Natural killer cell (primary cell): ENCODE data around the gene PPP1CB. TPM values are rescaled to one million over a fixed set of nuclear protein-coding genes. Genes with fewer than 3 reads are reported as not detected.
A peak's percentile ranks its signal among the peaks of the same experiment; 100 is the strongest.

ENCODE experiments used
- ATAC-seq, 3 donors: fragments of 150-1000 bp in 2 of 3; fragments of 200-7000 bp in 1 of 3; cut with Tn5 transposase; 1 replicate in 1 of 3; 2 replicates in 2 of 3; pipeline ENCODE4 v1.10.0; 2021; ENCODE audit warnings: mild to moderate bottlenecking in 2 of 3, moderate library complexity in 2 of 3
- DNase-seq, 2 donors: peaks; one replicate each; pipeline versions ENCODE4 v3.0.0 to v3.0.0-alpha.2; 2013 to 2021; ENCODE audit warnings: mixed read lengths in 1 of 2
- H3K27ac ChIP-seq: one replicate; pipeline ENCODE4 v1.5.1; 2013; ENCODE audit warnings: mild to moderate bottlenecking, low read length
- H3K27me3 ChIP-seq: one replicate; pipeline ENCODE4 v1.6.1; 2013; ENCODE audit warnings: low read length; ENCODE audit not compliant: control insufficient read depth, insufficient read depth
- H3K36me3 ChIP-seq: one replicate; pipeline ENCODE4 v1.6.1; 2013; ENCODE audit warnings: low read length; ENCODE audit not compliant: control insufficient read depth, insufficient read depth
- H3K4me1 ChIP-seq: one replicate; pipeline ENCODE4 v1.6.1; 2013; ENCODE audit warnings: low read length; ENCODE audit not compliant: control insufficient read depth, insufficient read depth
- H3K4me3 ChIP-seq: one replicate; pipeline ENCODE4 v1.5.1; 2013; ENCODE audit warnings: low read length
- H3K9me3 ChIP-seq: one replicate; pipeline ENCODE4 v1.6.1; 2013; ENCODE audit warnings: low read length; ENCODE audit not compliant: control insufficient read depth, insufficient read depth
- H3K27ac Mint-ChIP-seq, 2 donors: one replicate each; pipeline ENCODE4 v1.8.0; 2022; ENCODE audit warnings: mild to moderate bottlenecking in 2 of 2, mixed read lengths in 2 of 2, moderate library complexity in 1 of 2
- H3K27me3 Mint-ChIP-seq, 2 donors: one replicate each; pipeline ENCODE4 v1.8.0; 2022; ENCODE audit warnings: low read depth in 2 of 2, mixed read lengths in 2 of 2
- H3K36me3 Mint-ChIP-seq: one replicate; pipeline ENCODE4 v1.8.0; 2022; ENCODE audit warnings: mixed read lengths
- H3K4me1 Mint-ChIP-seq, 2 donors: one replicate each; pipeline ENCODE4 v1.8.0; 2022; ENCODE audit warnings: mixed read lengths in 2 of 2
- H3K4me3 Mint-ChIP-seq: one replicate; pipeline ENCODE4 v1.8.0; 2022; ENCODE audit warnings: mild to moderate bottlenecking, moderate library complexity, mixed read lengths
- H3K9me3 Mint-ChIP-seq, 2 donors: one replicate each; pipeline ENCODE4 v1.8.0; 2022; ENCODE audit warnings: mixed read lengths in 2 of 2
- WGBS: methylation state at CpG from one replicate; pipeline ENCODE4 v1.1.7; 2013; ENCODE audit warnings: missing lambda C conversion rate; ENCODE audit not compliant: insufficient coverage; 5-methylcytosine and 5-hydroxymethylcytosine counted together
- intact Hi-C: fragments of 100-400 bp; cut with micrococcal nuclease; formaldehyde crosslinking; loops from one replicate; pipeline ENCODE4 v1.14.2; 2022
- total RNA-seq, 4 donors: library from RNA; stranded (reverse); fragments of 120-200 nt in 1 of 4; gene quantifications; one replicate each; pipeline versions ENCODE4 v1.2.3 to v1.2.4, GENCODE V29; 2013 to 2022
- TF ChIP-seq, protein P1 (sequence below): fragments of 200-600 bp; IDR thresholded peaks from one replicate; pipeline ENCODE4 v1.8.0; 2022; ENCODE audit warnings: antibody characterized with exemption

Gene PPP1CB
- total RNA-seq, 3 donors from 2014 or later (not counting 1 experiment from before 2014, with no cell fraction given): 157 to 200 (median 181) TPM

DNA sequence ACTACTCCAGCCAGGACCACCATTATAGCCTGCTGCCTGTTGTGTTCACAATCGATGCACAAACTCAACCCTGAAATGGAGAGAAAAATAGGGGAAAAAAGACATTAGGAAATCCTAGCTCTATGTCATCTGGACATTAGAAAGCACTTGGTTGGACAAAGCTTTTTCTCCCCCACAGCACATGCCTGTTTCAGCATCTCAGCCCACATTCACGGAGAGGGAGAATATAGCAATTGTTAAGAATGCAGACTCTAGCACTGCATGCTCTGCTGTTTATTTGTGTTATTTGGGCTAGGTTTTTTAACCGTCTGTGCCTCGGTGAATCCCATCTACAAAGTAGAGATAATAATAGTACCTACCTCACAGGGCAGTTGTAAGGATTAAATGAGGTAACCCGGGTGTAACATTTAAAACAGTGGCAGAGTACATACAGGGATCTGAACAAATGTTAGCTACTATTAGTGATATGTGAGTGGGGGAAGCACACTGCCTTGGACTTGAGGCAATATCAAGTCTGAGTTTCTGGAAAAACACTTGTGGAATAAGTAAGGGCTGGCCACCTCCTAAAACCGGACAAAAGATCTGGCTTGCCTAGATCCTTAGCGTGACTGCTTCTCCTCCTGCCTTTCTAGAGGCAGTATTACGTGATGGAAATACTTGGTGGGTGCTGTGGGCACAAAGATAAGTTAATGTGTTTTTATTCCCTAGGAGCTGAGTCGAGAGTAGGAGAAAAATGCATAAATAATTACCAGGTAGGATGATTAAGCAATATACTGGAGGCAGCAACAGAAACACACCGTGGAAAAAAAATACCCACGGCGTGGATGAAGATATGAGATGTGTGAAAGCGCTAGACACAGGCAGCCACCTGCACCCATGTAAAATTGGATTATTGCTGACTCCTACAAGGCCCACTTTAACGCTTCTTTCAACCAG lies 1.0 kb upstream of the PPP1CB start:
- intact Hi-C loops: loop anchor here (1.0 to 10.0 kb wide), 9 partner anchors 60 to 367 kb away; partner anchors contain the start of genes CLIP4, SPDYA and WDR43
- Mint-ChIP-seq H3K36me3 (no peaks in the 10 kb centered on the region), H3K4me3 (peak overlapping the region; percentile 97), H3K9me3 (no peaks in the 10 kb centered on the region), H3K27me3 (no peaks in the 10 kb centered on the region), H3K27ac (peak overlapping the region; percentile 95 to 96), H3K4me1 (peaks cover 39 to 40% of the 10 kb centered on the region in 2 donors)
- Histone ChIP-seq H3K9me3 (no peaks in the 10 kb centered on the region), H3K36me3 (no peaks in the 10 kb centered on the region), H3K27ac (peak overlapping the region; percentile 98), H3K4me3 (peak overlapping the region; percentile 82), H3K27me3 (no peaks in the 10 kb centered on the region), H3K4me1 (peaks cover 19% of the 10 kb centered on the region)
- ATAC-seq (peak; percentile 7 to 21 (median 11)), DNase-seq (peak; percentile 15 to 68)
- 10% methylated on average over 11 of the region's 14 CpGs for WGBS
- TF ChIP-seq, protein P1, sequence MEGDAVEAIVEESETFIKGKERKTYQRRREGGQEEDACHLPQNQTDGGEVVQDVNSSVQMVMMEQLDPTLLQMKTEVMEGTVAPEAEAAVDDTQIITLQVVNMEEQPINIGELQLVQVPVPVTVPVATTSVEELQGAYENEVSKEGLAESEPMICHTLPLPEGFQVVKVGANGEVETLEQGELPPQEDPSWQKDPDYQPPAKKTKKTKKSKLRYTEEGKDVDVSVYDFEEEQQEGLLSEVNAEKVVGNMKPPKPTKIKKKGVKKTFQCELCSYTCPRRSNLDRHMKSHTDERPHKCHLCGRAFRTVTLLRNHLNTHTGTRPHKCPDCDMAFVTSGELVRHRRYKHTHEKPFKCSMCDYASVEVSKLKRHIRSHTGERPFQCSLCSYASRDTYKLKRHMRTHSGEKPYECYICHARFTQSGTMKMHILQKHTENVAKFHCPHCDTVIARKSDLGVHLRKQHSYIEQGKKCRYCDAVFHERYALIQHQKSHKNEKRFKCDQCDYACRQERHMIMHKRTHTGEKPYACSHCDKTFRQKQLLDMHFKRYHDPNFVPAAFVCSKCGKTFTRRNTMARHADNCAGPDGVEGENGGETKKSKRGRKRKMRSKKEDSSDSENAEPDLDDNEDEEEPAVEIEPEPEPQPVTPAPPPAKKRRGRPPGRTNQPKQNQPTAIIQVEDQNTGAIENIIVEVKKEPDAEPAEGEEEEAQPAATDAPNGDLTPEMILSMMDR: no peak

DNA sequence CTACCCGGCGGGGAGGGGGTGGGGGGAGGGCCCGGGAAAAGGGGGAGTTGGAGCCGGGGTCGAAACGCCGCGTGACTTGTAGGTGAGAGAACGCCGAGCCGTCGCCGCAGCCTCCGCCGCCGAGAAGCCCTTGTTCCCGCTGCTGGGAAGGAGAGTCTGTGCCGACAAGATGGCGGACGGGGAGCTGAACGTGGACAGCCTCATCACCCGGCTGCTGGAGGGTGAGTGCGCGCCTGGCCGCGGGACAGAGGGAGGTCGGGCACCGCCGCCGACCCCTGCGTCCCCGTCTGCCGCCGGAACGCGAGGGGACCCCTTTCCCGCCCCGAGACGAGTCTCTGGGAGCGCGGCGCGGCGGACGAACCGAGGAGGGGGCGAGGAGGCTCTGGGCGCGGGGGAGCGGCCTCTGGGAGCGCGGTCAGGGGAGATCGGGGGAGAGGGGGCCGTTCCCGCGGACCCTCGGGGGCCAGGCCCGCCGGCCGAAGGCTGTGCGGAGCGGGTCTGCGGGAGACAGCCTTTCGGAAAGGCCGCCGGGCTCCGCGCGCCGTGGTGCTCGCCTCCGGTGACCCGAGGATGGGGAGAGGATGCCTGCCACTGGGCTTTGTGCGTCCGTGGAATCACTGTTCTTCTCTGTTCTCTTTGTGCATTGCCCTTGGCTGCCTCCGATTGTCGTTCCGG lies 463 bp downstream of the PPP1CB start:
- no peaks in the 10 kb centered on the region for H3K27me3 ChIP-seq
- ATAC-seq (peak; percentile 25 to 35 (median 26)), DNase-seq (peak in 1 of 2 donors; percentile 56)
- TF ChIP-seq, protein P1: no peak
- H3K4me1 ChIP-seq: peaks cover 22% of the 10 kb centered on the region
- H3K4me3 ChIP-seq: peak overlapping the region; percentile 92
- no peaks in the 10 kb centered on the region for H3K36me3 Mint-ChIP-seq
- H3K4me3 Mint-ChIP-seq: peak overlapping the region; percentile 97
- peaks cover 51 to 52% of the 10 kb centered on the region in 2 donors for H3K4me1 Mint-ChIP-seq
- no peaks in the 10 kb centered on the region for H3K9me3 Mint-ChIP-seq
- no peaks in the 10 kb centered on the region for H3K9me3 ChIP-seq
- H3K27ac ChIP-seq: peak overlapping the region; percentile 98
- under 1% methylated on average over 75 of the region's 78 CpGs for WGBS
- no peaks in the 10 kb centered on the region for H3K27me3 Mint-ChIP-seq
- peaks cover 2% of the 10 kb centered on the region for H3K36me3 ChIP-seq
- H3K27ac Mint-ChIP-seq: peak overlapping the region; percentile 95 to 96
- intact Hi-C loops: loop anchor here (1.0 to 10.0 kb wide), 9 partner anchors 58 to 365 kb away; partner anchors contain the start of genes CLIP4, SPDYA and WDR43

- Mint-ChIP-seq H3K4me3 (peak overlapping the region; percentile 97), H3K9me3 (no peaks in the 10 kb centered on the region), H3K27me3 (no peaks in the 10 kb centered on the region), H3K4me1 (peaks cover 58% of the 10 kb centered on the region in 2 donors), H3K27ac (peak overlapping the region; percentile 95 to 96), H3K36me3 (no peaks in the 10 kb centered on the region)
- intact Hi-C loops: loop anchor here (1.0 to 10.0 kb wide), 9 partner anchors 41 to 364 kb away; partner anchors contain the start of genes CLIP4 and WDR43
- TF ChIP-seq, protein P1: no peak
- Histone ChIP-seq H3K27me3 (no peaks in the 10 kb centered on the region), H3K4me3 (peak overlapping the region; percentile 92), H3K4me1 (peaks cover 22% of the 10 kb centered on the region), H3K9me3 (no peaks in the 10 kb centered on the region), H3K27ac (peak overlapping the region; percentile 98), H3K36me3 (peaks cover 2% of the 10 kb centered on the region)
- 1% methylated on average over 11 of the region's 14 CpGs for WGBS
- ATAC-seq (no peak), DNase-seq (peak in 1 of 2 donors; percentile 42)
These were observed 1.2 kb downstream of the PPP1CB start for GRCh38 chr2:28752631-28753376.
